A673 (cell line): Measurements from ENCODE around the gene A1BG.

Experiments
- EZH2 ChIP-seq: fragments of 200-600 bp; sonication (generic); IDR thresholded peaks from 2 replicates; pipeline ENCODE4 v1.6.1; 2017; ENCODE audit warnings: borderline replicate concordance, low read depth, mild to moderate bottlenecking, mixed read lengths, antibody characterized with exemption, low read length; ENCODE audit not compliant: poor library complexity, severe bottlenecking
- TF ChIP-seq, protein P1 (sequence below): fragments of 300-800, 200-600 bp; sonication (generic); conservative IDR thresholded peaks from 2 replicates; pipeline ENCODE4 v1.5.1; 2017; ENCODE audit warnings: low read depth, mild to moderate bottlenecking, antibody characterized with exemption, low read length, moderate library complexity, mixed read lengths

DNA sequence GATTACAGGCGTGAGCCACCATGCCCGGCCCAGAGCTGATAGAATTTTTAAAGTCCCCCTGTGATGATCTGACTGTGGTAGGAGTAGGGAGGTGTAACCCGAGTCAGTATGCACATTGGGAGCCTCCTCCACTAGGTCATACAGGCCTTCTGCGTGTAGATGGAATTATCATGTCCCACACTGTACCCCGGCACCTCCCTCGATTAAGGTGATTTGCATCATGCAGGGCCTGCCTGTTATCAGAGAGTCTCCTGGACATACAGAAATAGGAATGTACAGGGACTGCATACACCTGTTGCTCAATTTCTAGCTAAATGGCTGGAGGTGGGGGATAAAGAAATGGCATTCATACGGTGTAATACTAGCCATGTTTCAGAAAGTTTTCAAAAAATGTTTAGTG is 49.0 kb downstream of the A1BG start:
- TF ChIP-seq, protein P1, sequence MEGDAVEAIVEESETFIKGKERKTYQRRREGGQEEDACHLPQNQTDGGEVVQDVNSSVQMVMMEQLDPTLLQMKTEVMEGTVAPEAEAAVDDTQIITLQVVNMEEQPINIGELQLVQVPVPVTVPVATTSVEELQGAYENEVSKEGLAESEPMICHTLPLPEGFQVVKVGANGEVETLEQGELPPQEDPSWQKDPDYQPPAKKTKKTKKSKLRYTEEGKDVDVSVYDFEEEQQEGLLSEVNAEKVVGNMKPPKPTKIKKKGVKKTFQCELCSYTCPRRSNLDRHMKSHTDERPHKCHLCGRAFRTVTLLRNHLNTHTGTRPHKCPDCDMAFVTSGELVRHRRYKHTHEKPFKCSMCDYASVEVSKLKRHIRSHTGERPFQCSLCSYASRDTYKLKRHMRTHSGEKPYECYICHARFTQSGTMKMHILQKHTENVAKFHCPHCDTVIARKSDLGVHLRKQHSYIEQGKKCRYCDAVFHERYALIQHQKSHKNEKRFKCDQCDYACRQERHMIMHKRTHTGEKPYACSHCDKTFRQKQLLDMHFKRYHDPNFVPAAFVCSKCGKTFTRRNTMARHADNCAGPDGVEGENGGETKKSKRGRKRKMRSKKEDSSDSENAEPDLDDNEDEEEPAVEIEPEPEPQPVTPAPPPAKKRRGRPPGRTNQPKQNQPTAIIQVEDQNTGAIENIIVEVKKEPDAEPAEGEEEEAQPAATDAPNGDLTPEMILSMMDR: no peak
- no peak for TF ChIP-seq EZH2
